ENCODE data around the gene BUD13. TPM values are rescaled to one million over a fixed set of nuclear protein-coding genes. Genes with fewer than 3 reads are reported as not detected.

The BUD13 gene
- total RNA-seq, 1 donor from 2014 or later: 21.4 TPM

GRCh38 chr11:116813781-116814471 is 41.1 kb upstream of the BUD13 start:
- no peak for TF ChIP-seq CTCF (IDR thresholded peaks at IDR 0.05; ENCODE audit: unreplicated experiment)
- H3K4me1 Mint-ChIP-seq: peaks cover 4% of the 10 kb centered on the region
- H3K4me3 Mint-ChIP-seq: no peak overlapping the region
- no peaks in the 10 kb centered on the region for H3K27me3 Mint-ChIP-seq (ENCODE audit: low read depth)
- DNase-seq (ENCODE audit: low spot score in 2 of 2, unreplicated experiment in 2 of 2): no peak
- H3K27ac Mint-ChIP-seq: no peak overlapping the region
- H3K9me3 Mint-ChIP-seq: peaks cover 3% of the 10 kb centered on the region
- no peaks in the 10 kb centered on the region for H3K36me3 Mint-ChIP-seq

GRCh38 chr11:116813170-116813569 is 40.4 kb upstream of the BUD13 start:
- Mint-ChIP-seq H3K36me3 (no peaks in the 10 kb centered on the region), H3K4me1 (peaks cover 4% of the 10 kb centered on the region), H3K27ac (no peak overlapping the region), H3K4me3 (no peak overlapping the region), H3K27me3 (ENCODE audit: low read depth) (no peaks in the 10 kb centered on the region), H3K9me3 (peaks cover 3% of the 10 kb centered on the region)
- DNase-seq (ENCODE audit: low spot score in 2 of 2, unreplicated experiment in 2 of 2): no peak
- TF ChIP-seq CTCF (IDR thresholded peaks at IDR 0.05; ENCODE audit: unreplicated experiment): no peak

DNA sequence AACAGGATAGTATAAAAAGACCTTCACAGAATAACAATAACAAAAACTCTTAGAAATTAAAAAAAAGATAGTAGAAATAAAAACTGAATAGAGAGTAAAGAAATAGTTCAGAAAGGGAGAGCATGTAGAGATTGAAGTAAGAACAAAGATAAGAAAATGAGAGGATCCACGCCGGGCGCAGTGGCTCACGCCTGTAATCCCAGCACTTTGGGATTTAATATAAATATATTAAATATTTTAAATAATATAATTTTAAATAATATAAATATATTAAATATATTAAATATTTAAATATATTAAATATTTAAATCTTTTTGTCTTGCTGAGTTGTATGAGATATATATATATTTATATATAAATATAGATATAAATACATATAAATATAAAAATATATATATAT is 39.3 kb upstream of the BUD13 start:
- H3K4me3 Mint-ChIP-seq: no peak overlapping the region
- H3K27me3 Mint-ChIP-seq (ENCODE audit: low read depth): peaks cover 4% of the 10 kb centered on the region

GRCh38 chr11:116811194-116811593 is 38.4 kb upstream of the BUD13 start:
- Mint-ChIP-seq H3K4me3 (no peak overlapping the region), H3K27ac (no peak overlapping the region), H3K9me3 (peaks cover 3% of the 10 kb centered on the region), H3K36me3 (no peaks in the 10 kb centered on the region), H3K27me3 (ENCODE audit: low read depth) (peaks cover 4% of the 10 kb centered on the region), H3K4me1 (peaks cover 4% of the 10 kb centered on the region)
- no peak for DNase-seq (ENCODE audit: low spot score in 2 of 2, unreplicated experiment in 2 of 2)
- TF ChIP-seq CTCF (IDR thresholded peaks at IDR 0.05; ENCODE audit: unreplicated experiment): no peak

More for the DNA sequence above, 39.3 kb upstream of the BUD13 start:
- DNase-seq (ENCODE audit: low spot score in 2 of 2, unreplicated experiment in 2 of 2): no peak
- Mint-ChIP-seq H3K9me3 (peaks cover 3% of the 10 kb centered on the region), H3K36me3 (no peaks in the 10 kb centered on the region), H3K4me1 (peaks cover 4% of the 10 kb centered on the region), H3K27ac (no peak overlapping the region)
- TF ChIP-seq CTCF (IDR thresholded peaks at IDR 0.05; ENCODE audit: unreplicated experiment): no peak

DNA sequence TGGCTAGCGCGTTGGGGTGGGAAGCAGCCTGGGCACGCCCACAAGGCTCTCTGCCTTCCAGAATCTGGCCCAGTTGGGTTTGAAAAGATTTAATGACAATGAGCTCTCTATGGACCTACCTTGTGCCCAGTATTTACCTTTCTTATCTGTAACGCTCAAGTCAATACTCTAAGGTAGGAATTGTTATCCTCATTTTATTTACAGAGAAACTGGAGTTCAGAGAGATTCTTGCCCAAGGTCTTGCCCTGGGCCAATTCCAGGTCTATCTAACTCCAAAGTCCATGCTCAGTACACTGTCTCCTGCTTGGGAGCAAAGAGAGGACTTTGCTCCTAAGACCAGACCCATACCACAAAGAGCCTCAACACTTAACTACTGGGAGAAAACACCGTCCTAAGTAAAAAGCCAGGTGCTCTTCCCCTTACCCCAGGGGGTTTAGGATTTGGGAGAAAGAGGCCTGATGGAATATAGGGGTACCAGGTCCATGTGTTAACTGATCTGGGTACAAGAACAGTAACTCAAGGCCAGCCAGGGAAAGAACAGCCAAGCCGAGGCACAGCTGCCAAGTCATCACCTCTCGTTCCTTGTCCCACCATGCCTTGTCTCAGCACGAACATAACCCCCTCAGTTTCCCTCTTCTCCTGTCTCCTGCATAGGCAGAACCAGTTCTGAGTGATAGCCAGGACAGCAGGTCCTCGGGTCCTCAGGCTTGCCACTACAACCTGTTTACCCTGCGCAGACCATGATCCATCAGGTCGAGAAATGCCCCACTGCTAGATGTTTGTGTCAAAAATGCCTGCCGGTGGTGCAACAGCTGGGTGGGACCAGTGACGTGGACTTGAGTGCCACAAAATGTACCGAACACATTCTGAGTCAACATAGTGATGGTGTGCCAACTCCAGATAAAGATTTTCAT is 35.7 kb upstream of the BUD13 start:
- Mint-ChIP-seq H3K27ac (no peak overlapping the region), H3K4me3 (no peak overlapping the region), H3K9me3 (peaks cover 3% of the 10 kb centered on the region), H3K36me3 (no peaks in the 10 kb centered on the region), H3K4me1 (peaks cover 4% of the 10 kb centered on the region), H3K27me3 (ENCODE audit: low read depth) (peaks cover 11% of the 10 kb centered on the region)
- no peak for TF ChIP-seq CTCF (IDR thresholded peaks at IDR 0.05; ENCODE audit: unreplicated experiment)
- no peak for DNase-seq (ENCODE audit: low spot score in 2 of 2, unreplicated experiment in 2 of 2)
